GM21717 (cell line): Measurements from ENCODE around the gene ARSI.

ENCODE experiments used
- ATAC-seq: cut with Tn5 transposase; IDR thresholded peaks from one replicate; pipeline ENCODE4 v1.9.1; 2021; ENCODE audit warnings: mild to moderate bottlenecking, moderate library complexity; ENCODE audit not compliant: unreplicated experiment

ARSI gene

GRCh38 chr5:150271296-150271692 lies 31.4 kb downstream of the ARSI start:
- no peak for ATAC-seq

GRCh38 chr5:150270541-150271295 lies 32.0 kb downstream of the ARSI start:
- no peak for ATAC-seq

- ATAC-seq, result no peak
These were observed 35.8 kb downstream of the ARSI start for GRCh38 chr5:150266871-150267291.

- ATAC-seq, result no peak
These were observed 36.8 kb downstream of the ARSI start for GRCh38 chr5:150265870-150266383.

GRCh38 chr5:150264667-150265603 lies 37.8 kb downstream of the ARSI start:
- ATAC-seq, result no peak

GRCh38 chr5:150263801-150264621 lies 38.7 kb downstream of the ARSI start:
- ATAC-seq, result no peak

- ATAC-seq, result no peak
These were observed 39.3 kb downstream of the ARSI start for GRCh38 chr5:150263375-150263775.

GRCh38 chr5:150262502-150262901 lies 40.2 kb downstream of the ARSI start:
- no peak for ATAC-seq

- no peak for ATAC-seq
These were observed 41.5 kb downstream of the ARSI start for GRCh38 chr5:150261231-150261630.

GRCh38 chr5:150258130-150258529 lies 44.6 kb downstream of the ARSI start:
- no peak for ATAC-seq

GRCh38 chr5:150257424-150257823 lies 45.3 kb downstream of the ARSI start:
- no peak for ATAC-seq

GRCh38 chr5:150256410-150257064 lies 46.2 kb downstream of the ARSI start:
- no peak for ATAC-seq

GRCh38 chr5:150255659-150256409 lies 46.9 kb downstream of the ARSI start:
- no peak for ATAC-seq

GRCh38 chr5:150254774-150255173 lies 47.9 kb downstream of the ARSI start:
- ATAC-seq, result no peak

GRCh38 chr5:150254363-150254762 lies 48.3 kb downstream of the ARSI start:
- ATAC-seq, result no peak

- ATAC-seq, result no peak
These were observed 49.1 kb downstream of the ARSI start for GRCh38 chr5:150253416-150254208.

GRCh38 chr5:150252489-150252888 lies 50.2 kb downstream of the ARSI start:
- no peak for ATAC-seq

GRCh38 chr5:150251504-150251903 lies 51.2 kb downstream of the ARSI start:
- ATAC-seq, result no peak

- ATAC-seq, result no peak
These were observed 53.0 kb downstream of the ARSI start for GRCh38 chr5:150249744-150250143.
